Rectal smooth muscle tissue (tissue), 1 donor: ENCODE measurements around the gene BBS12.

Source experiments
- H3K27ac ChIP-seq: one replicate; pipeline ENCODE4 v1.7.0; 2013; ENCODE audit warnings: low read depth, low read length, inconsistent platforms
- H3K27me3 ChIP-seq: one replicate; pipeline ENCODE4 v1.7.0; 2013; ENCODE audit warnings: low read length; ENCODE audit not compliant: control insufficient read depth, insufficient read depth
- H3K36me3 ChIP-seq: one replicate; pipeline ENCODE4 v1.7.0; 2013; ENCODE audit warnings: low read length; ENCODE audit not compliant: control insufficient read depth, insufficient read depth
- H3K4me1 ChIP-seq: one replicate; pipeline ENCODE4 v1.7.0; 2013; ENCODE audit warnings: low read length; ENCODE audit not compliant: control insufficient read depth, insufficient read depth
- H3K4me3 ChIP-seq: one replicate; pipeline ENCODE4 v1.7.0; 2013; ENCODE audit warnings: low read length
- H3K9ac ChIP-seq: one replicate; pipeline ENCODE4 v1.7.0; 2013; ENCODE audit warnings: low read length

BBS12 gene

GRCh38 chr4:122793811-122794210 lies 61.3 kb downstream of the BBS12 start:
- no peaks in the 10 kb centered on the region for H3K27me3 ChIP-seq
- H3K27ac ChIP-seq, result no peak overlapping the region
- H3K9ac ChIP-seq, result no peak overlapping the region
- no peaks in the 10 kb centered on the region for H3K36me3 ChIP-seq
- H3K4me1 ChIP-seq, result peaks cover 4% of the 10 kb centered on the region
- H3K4me3 ChIP-seq, result no peak overlapping the region
